Inferior parietal cortex (tissue), 1 donor: ENCODE data around the gene HLA-G.
A peak's percentile ranks its signal among the peaks of the same experiment; 100 is the strongest.

Experiments used
- DNase-seq: peaks from one replicate; pipeline ENCODE4 v3.0.0-alpha.2; 2016; ENCODE audit errors: extremely low spot score

HLA-G gene

GRCh38 chr6:29816030-29816429 lies 11.6 kb upstream of the HLA-G start:
- no peak for DNase-seq

GRCh38 chr6:29818892-29819291 lies 8.7 kb upstream of the HLA-G start:
- DNase-seq = no peak

- no peak for DNase-seq
These were observed 3.5 kb upstream of the HLA-G start for GRCh38 chr6:29824144-29824543.

GRCh38 chr6:29825848-29826247 lies 1.8 kb upstream of the HLA-G start:
- no peak for DNase-seq

- no peak for DNase-seq
These were observed 1.4 kb upstream of the HLA-G start for GRCh38 chr6:29826271-29826670.

GRCh38 chr6:29828471-29828797 lies 809 bp downstream of the HLA-G start:
- DNase-seq = no peak

- DNase-seq = no peak
These were observed 2.1 kb downstream of the HLA-G start for GRCh38 chr6:29829766-29830165.

- DNase-seq = no peak
These were observed 2.8 kb downstream of the HLA-G start for GRCh38 chr6:29830409-29830808.

- DNase-seq = no peak
These were observed 4.2 kb downstream of the HLA-G start for GRCh38 chr6:29831776-29832175.

GRCh38 chr6:29834564-29835436 lies 7.2 kb downstream of the HLA-G start:
- DNase-seq = no peak

- DNase-seq = no peak
These were observed 12.3 kb downstream of the HLA-G start for GRCh38 chr6:29839917-29840316.

- DNase-seq = no peak
These were observed 13.4 kb downstream of the HLA-G start for GRCh38 chr6:29841030-29841429.

- no peak for DNase-seq
These were observed 17.9 kb downstream of the HLA-G start for GRCh38 chr6:29845405-29846006.

GRCh38 chr6:29847871-29848630 lies 20.4 kb downstream of the HLA-G start:
- peak; percentile 81 for DNase-seq

GRCh38 chr6:29850011-29850553 lies 22.5 kb downstream of the HLA-G start:
- no peak for DNase-seq

GRCh38 chr6:29851190-29851589 lies 23.6 kb downstream of the HLA-G start:
- DNase-seq = no peak

- no peak for DNase-seq
These were observed 25.6 kb downstream of the HLA-G start for GRCh38 chr6:29853245-29853644.

- DNase-seq = no peak
These were observed 30.4 kb downstream of the HLA-G start for GRCh38 chr6:29858006-29858405.

- DNase-seq = no peak
These were observed 34.1 kb downstream of the HLA-G start for GRCh38 chr6:29861521-29862255.

- DNase-seq = no peak
These were observed 36.6 kb downstream of the HLA-G start for GRCh38 chr6:29864037-29864810.

GRCh38 chr6:29865631-29866030 lies 38.0 kb downstream of the HLA-G start:
- DNase-seq = no peak
